Measurements from ENCODE around the gene LOXHD1.

Gene LOXHD1

DNA sequence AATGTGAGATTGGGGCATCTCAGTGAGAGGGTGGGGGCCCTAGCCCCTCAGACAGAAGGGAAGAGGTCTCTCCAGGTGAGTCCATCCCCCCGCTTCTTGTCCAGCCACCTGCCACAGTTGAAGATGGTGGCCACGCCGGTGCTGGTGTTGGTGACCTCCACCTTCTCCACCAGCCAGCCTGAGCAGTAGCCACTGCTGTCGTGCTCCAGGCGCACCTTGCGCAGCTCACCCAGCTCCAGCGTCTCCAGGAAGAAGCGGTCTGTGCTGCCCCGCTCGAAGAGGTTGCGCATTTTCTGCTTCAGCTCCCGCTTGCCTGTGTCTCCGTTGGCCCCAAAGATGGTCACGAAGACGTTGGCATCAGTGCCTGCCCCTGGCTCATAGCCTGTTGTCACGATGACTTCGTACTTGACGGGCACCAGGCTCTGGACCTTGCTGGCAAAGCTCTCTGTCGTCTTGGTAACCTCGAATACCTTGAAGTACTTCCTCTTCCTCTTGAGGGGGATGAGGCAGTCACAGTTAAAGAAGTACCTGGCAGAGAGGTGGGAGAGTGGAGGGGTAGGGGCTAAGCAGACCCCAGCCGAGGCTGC, 179.5 kb downstream of the LOXHD1 start:
- H3K4me1 ChIP-seq (ENCODE audit: control insufficient read depth, insufficient read depth, low read length) = peaks cover 8% of the 10 kb centered on the region
- no peaks in the 10 kb centered on the region for H3K36me3 ChIP-seq (ENCODE audit: control insufficient read depth, insufficient read depth, low read length)
- no peaks in the 10 kb centered on the region for H3K9me3 ChIP-seq (ENCODE audit: control insufficient read depth, insufficient read depth, low read depth, low read length)
- 0 out of 2 replicates have a peak, but pooled peaks cover 4% of the 10 kb centered on the region for H3K27me3 ChIP-seq (ENCODE audit: control insufficient read depth, insufficient read depth, low read length)
- H3K4me3 ChIP-seq (ENCODE audit: low read depth, low read length) = no peak overlapping the region
- no peak overlapping the region for H3K27ac ChIP-seq (ENCODE audit: low read depth, low read length)
- no peak overlapping the region for H3K9ac ChIP-seq (ENCODE audit: low read length)

DNA sequence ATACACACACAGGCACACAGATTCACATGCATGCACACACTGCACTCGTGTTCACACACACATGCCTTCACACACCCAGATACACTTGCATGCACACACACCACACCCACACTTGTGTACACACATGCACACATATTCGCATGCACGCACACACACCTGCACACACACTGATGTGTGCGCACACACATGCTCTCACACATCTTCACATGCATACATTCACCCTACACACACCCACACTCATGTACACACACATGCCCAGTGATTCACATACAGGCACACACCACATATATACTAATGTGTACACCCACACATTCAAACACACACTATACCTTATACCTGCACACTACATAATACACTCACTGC, 181.6 kb downstream of the LOXHD1 start:
- 0 out of 2 replicates have a peak, but pooled peaks cover 4% of the 10 kb centered on the region for H3K27me3 ChIP-seq (ENCODE audit: control insufficient read depth, insufficient read depth, low read length)
- H3K9ac ChIP-seq (ENCODE audit: low read length) = no peak overlapping the region
- no peak overlapping the region for H3K4me3 ChIP-seq (ENCODE audit: low read depth, low read length)
- H3K27ac ChIP-seq (ENCODE audit: low read depth, low read length) = no peak overlapping the region
- H3K4me1 ChIP-seq (ENCODE audit: control insufficient read depth, insufficient read depth, low read length) = peaks cover 2% of the 10 kb centered on the region; the same call in 1 of the 2 replicates
- H3K9me3 ChIP-seq (ENCODE audit: control insufficient read depth, insufficient read depth, low read depth, low read length) = no peaks in the 10 kb centered on the region
- H3K36me3 ChIP-seq (ENCODE audit: control insufficient read depth, insufficient read depth, low read length) = no peaks in the 10 kb centered on the region

DNA sequence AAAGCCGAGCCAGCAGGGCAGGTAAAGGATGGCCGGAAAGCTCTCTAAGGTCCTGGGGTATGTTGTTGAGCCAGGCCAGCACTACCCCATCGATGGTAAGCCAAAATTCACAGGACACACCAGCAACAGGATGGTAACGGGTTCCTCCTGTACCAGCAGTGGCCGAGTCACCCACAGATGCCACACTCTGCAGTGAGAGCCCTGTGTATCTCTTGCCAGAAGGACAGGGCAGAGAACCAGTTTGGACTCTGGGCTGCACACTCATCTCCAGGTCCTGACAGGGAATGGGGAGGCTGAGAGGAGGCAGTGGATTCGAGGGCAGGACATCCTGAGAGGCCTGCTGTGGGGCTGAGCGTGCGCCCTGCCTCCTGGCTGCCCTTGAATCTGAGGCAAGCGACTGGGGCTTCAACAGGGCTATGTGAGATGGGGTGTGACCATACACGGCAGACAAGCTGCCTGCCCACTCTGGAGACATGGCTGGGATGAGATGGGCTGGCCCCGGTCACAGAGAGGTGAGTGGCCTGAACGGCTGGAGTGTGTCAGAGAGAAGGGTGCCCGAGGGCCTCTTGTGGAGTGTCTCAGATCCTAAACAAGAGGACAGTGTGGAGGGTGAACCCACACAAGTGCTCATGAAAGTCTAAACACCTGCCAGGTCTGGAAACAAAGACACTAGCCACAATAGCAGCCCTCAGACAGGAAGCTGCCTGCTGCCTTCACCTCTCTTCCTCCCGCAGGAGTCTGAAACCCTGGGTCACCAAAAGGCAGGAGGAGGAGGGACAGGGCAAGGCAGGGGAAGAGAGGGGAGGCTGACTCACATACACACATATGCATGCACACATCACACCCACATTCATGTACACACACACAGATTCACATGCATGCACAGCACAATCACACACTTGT, 182.3 kb downstream of the LOXHD1 start:
- Histone ChIP-seq H3K27me3 (ENCODE audit: control insufficient read depth, insufficient read depth, low read length) (0 out of 2 replicates have a peak, but pooled peaks cover 4% of the 10 kb centered on the region), H3K4me3 (ENCODE audit: low read depth, low read length) (no peak overlapping the region), H3K4me1 (ENCODE audit: control insufficient read depth, insufficient read depth, low read length) (peaks cover 5% of the 10 kb centered on the region), H3K9ac (ENCODE audit: low read length) (no peak overlapping the region), H3K27ac (ENCODE audit: low read depth, low read length) (no peak overlapping the region), H3K9me3 (ENCODE audit: control insufficient read depth, insufficient read depth, low read depth, low read length) (no peaks in the 10 kb centered on the region), H3K36me3 (ENCODE audit: control insufficient read depth, insufficient read depth, low read length) (no peaks in the 10 kb centered on the region)

DNA sequence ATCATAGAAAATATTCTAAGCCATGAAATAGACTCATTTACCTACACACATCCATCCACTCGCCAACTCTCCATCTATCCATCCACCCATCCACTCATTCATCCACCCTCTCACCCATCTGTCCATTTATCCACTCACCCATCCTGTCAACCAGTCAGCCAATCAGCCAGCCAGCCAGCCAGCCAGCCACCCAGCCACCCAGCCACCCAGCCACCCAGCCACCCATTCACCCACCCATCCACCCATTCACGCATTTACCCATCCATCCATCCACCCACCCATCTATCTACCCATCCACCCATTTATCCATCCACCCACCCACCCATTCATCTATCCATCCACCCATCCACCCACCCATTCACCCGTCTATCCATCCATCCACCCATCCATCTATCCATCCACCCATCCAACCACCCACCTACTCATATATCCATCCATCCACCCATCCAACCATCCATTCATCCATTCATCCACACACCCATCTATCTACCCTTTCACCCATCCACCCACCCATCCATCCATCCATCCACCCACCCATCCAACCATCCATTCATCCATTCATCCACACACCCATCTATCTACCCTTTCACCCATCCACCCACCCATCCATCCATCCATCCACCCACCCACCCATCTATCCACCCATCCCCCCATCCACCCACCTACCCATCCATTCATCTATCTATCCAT, 185.1 kb downstream of the LOXHD1 start:
- peaks cover 24% of the 10 kb centered on the region for H3K4me1 ChIP-seq (ENCODE audit: control insufficient read depth, insufficient read depth, low read length)

DNA sequence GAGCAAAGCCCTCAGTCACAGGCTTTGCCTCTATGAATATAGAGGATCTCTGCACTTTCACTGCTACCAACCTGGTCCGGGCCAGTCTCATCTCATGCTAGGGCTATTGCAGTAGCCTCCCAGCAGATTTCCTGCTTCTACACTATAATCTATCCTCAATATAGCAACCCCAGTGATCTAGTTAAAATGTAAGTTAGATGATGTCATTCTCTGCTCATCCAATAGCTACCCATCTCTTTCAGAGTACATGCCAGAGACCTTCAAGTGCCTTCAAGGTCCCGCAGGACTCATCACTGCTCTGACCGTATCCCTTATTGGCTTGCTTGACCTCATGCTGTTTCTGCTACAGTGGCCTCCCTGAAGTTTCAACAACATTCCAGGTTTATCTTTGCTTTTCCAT, 186.3 kb downstream of the LOXHD1 start:
- H3K9ac ChIP-seq (ENCODE audit: low read length) = no peak overlapping the region
- no peak overlapping the region for H3K4me3 ChIP-seq (ENCODE audit: low read depth, low read length)
- H3K36me3 ChIP-seq (ENCODE audit: control insufficient read depth, insufficient read depth, low read length) = no peaks in the 10 kb centered on the region
- H3K27ac ChIP-seq (ENCODE audit: low read depth, low read length) = no peak overlapping the region
- H3K9me3 ChIP-seq (ENCODE audit: control insufficient read depth, insufficient read depth, low read depth, low read length) = no peaks in the 10 kb centered on the region
- peaks cover 34% of the 10 kb centered on the region for H3K4me1 ChIP-seq (ENCODE audit: control insufficient read depth, insufficient read depth, low read length)
- H3K27me3 ChIP-seq (ENCODE audit: control insufficient read depth, insufficient read depth, low read length) = no peaks in the 10 kb centered on the region

More for the DNA sequence above, 185.1 kb downstream of the LOXHD1 start:
- Histone ChIP-seq H3K27ac (ENCODE audit: low read depth, low read length) (no peak overlapping the region), H3K9me3 (ENCODE audit: control insufficient read depth, insufficient read depth, low read depth, low read length) (no peaks in the 10 kb centered on the region), H3K36me3 (ENCODE audit: control insufficient read depth, insufficient read depth, low read length) (no peaks in the 10 kb centered on the region), H3K4me3 (ENCODE audit: low read depth, low read length) (no peak overlapping the region), H3K27me3 (ENCODE audit: control insufficient read depth, insufficient read depth, low read length) (no peaks in the 10 kb centered on the region), H3K9ac (ENCODE audit: low read length) (no peak overlapping the region)

DNA sequence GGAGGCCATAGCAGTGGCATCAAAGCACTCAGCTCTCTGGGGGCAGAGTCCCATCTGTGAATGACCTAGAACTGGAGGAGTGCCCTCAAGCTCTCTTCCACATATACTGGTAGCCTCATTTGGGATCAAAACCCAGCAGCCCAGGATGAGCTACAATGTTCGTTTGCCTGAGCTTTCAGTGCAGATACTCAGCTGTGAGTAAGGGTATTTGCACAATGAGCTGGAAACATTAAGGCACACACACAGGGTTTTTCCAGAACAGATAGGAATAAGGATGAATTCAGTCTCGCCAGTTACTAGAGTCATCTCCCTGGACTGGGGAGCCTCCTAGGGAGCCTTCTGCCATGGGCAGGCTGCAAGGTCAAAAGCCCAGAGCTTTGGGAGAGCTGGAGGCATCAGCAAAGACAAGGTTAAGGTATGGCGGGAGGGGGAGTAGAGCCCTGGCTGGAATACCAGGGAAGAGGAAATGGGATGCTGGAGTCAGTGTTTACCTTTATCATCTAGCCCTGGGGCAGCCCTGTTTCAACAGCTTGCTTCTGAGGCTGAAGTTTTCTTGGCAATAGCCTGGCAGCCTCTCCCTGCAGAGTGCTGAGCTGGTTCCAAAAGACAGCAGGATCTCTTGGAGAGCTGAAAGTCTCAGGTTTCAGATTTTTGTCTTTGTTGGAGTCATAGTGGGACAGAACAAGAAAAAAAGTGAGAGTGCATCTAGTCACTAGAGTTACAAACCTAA, 187.7 kb downstream of the LOXHD1 start:
- peaks cover 39% of the 10 kb centered on the region for H3K4me1 ChIP-seq (ENCODE audit: control insufficient read depth, insufficient read depth, low read length)
- no peak overlapping the region for H3K27ac ChIP-seq (ENCODE audit: low read depth, low read length)
- no peaks in the 10 kb centered on the region for H3K9me3 ChIP-seq (ENCODE audit: control insufficient read depth, insufficient read depth, low read depth, low read length)
- no peaks in the 10 kb centered on the region for H3K27me3 ChIP-seq (ENCODE audit: control insufficient read depth, insufficient read depth, low read length)
- H3K36me3 ChIP-seq (ENCODE audit: control insufficient read depth, insufficient read depth, low read length) = no peaks in the 10 kb centered on the region
- no peak overlapping the region for H3K4me3 ChIP-seq (ENCODE audit: low read depth, low read length)
- no peak overlapping the region for H3K9ac ChIP-seq (ENCODE audit: low read length)

DNA sequence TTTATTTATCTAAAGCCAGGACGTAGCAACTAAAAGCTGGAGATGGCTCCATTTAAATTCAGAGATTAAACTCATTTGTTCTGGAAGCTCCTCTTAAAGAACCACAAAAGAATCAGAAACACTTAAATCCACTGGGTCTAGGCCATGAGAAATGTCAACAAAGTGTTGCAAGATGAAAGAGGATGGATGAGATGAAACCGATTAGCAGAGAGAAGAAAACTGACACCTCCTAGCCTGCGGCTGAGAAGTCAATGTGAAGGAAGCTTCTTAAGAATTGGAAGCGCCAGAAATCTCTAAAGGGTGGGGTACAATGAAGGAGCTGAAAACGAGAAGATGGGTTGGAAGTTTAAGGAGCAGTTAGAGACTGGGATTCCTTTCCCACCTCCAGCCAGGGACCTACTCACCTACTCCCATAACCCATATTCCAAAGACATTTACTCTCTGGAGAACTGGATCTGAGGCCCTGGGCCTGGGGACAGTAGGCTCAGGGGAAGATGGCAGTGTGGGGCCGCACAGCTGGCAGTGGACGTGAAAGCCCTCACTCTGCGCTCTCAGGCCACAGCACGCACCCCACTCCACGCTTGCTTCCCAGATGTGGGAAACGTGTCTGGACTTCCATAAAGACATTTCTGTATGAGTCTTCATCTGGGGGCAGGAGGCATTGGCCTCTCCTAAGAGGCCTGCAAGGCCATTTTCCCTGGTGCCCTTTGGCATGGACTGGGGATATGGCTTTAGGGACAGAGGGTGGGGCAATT, 188.4 kb downstream of the LOXHD1 start:
- H3K4me1 ChIP-seq (ENCODE audit: control insufficient read depth, insufficient read depth, low read length) = peaks cover 41% of the 10 kb centered on the region
- H3K27me3 ChIP-seq (ENCODE audit: control insufficient read depth, insufficient read depth, low read length) = no peaks in the 10 kb centered on the region
- H3K4me3 ChIP-seq (ENCODE audit: low read depth, low read length) = no peak overlapping the region
- H3K36me3 ChIP-seq (ENCODE audit: control insufficient read depth, insufficient read depth, low read length) = no peaks in the 10 kb centered on the region
- no peak overlapping the region for H3K9ac ChIP-seq (ENCODE audit: low read length)
- no peak overlapping the region for H3K27ac ChIP-seq (ENCODE audit: low read depth, low read length)
- H3K9me3 ChIP-seq (ENCODE audit: control insufficient read depth, insufficient read depth, low read depth, low read length) = no peaks in the 10 kb centered on the region

DNA sequence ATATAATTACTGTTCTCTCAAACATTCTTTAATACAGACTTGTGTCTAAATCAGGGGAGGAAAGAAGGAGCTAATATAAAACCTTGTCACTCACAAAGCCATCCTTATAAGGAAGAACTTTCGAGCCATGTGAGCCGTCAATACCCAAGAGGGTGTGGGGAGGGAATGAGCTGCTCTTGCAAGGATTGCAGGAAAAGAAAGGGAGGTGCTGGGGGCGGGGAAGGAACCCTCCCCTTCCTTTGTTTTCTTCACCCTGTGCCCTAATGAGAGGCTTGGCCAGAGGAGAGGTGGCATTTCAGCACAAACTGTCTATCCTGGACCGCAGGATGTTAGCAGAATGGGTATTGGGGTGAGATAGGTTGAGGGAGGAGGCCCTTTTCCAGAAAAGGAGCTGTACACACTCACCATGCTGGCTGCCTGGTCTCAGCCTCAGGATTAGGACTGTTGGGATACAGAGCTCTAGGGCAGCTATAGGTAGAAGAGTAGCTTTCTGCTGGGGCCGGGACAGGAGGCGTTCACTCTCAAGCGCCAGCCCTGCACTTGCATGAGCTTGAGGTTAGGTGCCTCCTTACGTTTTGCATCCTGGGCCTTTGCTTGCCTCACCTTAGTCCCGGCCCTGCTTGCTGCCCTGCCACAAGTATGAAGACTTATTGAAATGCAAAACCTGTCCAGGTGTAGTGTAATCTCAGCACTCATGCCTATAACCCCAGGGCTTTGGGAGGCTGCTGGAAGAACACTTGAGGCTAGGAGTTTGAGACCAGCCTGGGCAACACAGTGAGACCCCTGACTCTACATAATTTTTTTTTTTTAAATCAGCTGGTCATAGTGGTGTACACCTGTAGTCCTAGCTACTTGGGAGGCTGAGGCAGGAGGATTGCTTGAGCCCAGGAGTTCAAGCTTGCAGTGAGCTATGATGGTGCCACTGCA, 190.5 kb downstream of the LOXHD1 start:
- Histone ChIP-seq H3K9me3 (ENCODE audit: control insufficient read depth, insufficient read depth, low read depth, low read length) (no peaks in the 10 kb centered on the region), H3K4me1 (ENCODE audit: control insufficient read depth, insufficient read depth, low read length) (peaks cover 45% of the 10 kb centered on the region), H3K27ac (ENCODE audit: low read depth, low read length) (0 out of 2 replicates have a peak overlapping the region, but pooled peaks have one; percentile 5), H3K4me3 (ENCODE audit: low read depth, low read length) (peak overlapping the region; percentile 20; the same call in 1 of the 2 replicates), H3K27me3 (ENCODE audit: control insufficient read depth, insufficient read depth, low read length) (no peaks in the 10 kb centered on the region), H3K36me3 (ENCODE audit: control insufficient read depth, insufficient read depth, low read length) (no peaks in the 10 kb centered on the region), H3K9ac (ENCODE audit: low read length) (peak overlapping the region; percentile 57)

DNA sequence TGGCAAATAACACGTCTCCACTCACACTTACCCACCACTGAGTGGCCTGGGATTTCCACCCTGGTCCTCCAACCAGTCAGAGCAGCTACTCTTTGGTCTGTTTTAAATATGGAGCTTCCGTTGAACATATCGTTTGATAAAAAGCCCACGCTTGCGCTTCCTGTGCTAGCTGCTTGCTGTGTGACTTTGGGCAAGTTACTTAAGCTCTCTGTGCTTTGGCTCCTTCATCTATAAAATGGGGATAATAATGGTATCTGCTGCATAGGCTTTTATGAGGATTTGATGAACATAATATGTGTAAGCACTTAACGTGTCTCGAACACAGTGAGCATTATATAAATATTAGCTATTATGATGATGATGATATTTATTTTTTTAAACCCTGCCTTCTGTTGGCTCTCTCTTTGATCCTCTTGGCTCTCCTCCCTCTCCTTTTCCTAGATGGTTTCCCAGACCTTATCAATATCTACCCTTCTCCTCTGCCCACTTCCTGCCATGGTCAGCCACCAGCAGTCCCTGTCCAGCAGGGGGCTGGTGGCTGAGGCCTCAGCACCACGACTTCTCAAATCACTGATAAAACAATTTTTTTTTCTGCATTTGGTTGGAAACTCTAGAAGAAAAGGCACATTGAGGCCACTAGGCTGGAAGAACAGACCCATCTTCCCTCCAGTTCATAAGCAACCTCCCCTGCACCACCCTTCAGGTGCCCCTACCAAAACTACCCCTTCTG, 191.9 kb downstream of the LOXHD1 start:
- Histone ChIP-seq H3K9ac (ENCODE audit: low read length) (no peak overlapping the region), H3K27ac (ENCODE audit: low read depth, low read length) (no peak overlapping the region), H3K4me1 (ENCODE audit: control insufficient read depth, insufficient read depth, low read length) (peaks cover 45% of the 10 kb centered on the region), H3K4me3 (ENCODE audit: low read depth, low read length) (no peak overlapping the region), H3K36me3 (ENCODE audit: control insufficient read depth, insufficient read depth, low read length) (no peaks in the 10 kb centered on the region), H3K27me3 (ENCODE audit: control insufficient read depth, insufficient read depth, low read length) (no peaks in the 10 kb centered on the region), H3K9me3 (ENCODE audit: control insufficient read depth, insufficient read depth, low read depth, low read length) (no peaks in the 10 kb centered on the region)
